Globus pallidus (tissue), 1 donor: ENCODE data around the gene KISS1R.
"Not testable (repeated sequence)": the region's sequence is repeated elsewhere in the genome, so short reads cannot be mapped to it uniquely, and the experiment has no call there.

ENCODE experiments used
- DNase-seq: peaks from one replicate; pipeline ENCODE4 v3.0.0-alpha.2; 2015; ENCODE audit warnings: low spot score

KISS1R gene

DNA sequence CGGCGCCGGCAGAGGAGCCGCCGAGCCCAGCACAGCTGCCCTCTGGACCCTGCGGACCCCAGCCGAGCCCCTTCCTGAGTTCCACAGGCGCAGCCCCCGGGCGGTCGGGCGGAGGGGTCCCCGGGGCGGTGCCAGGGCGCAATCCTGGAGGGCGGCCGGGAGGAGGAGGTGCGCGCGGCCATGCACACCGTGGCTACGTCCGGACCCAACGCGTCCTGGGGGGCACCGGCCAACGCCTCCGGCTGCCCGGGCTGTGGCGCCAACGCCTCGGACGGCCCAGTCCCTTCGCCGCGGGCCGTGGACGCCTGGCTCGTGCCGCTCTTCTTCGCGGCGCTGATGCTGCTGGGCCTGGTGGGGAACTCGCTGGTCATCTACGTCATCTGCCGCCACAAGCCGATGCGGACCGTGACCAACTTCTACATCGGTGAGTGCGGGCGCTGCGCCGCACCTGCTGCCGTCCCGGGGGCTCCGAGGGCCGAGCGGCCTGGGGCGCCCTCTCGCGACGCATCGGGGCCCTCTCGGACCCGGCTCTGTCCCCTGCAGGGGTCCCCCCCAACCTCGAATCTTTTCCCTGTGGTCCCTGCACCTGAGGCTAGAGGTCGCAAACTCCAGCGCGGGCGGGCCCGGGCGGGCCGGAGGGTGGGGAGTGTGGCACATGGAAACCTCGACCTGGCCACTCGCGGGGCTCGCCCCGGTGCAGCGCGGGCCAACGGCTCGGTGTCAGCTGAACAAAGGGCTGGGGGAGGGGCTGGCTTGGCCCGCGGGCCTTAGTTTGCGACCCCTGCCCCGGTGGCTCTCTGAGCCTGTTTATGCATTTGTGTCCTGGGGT lies at the start of gene KISS1R:
Gene KISS1R, plus strand, starts transcription at position 11 of the 829 bp plus-strand sequence. Its CDS starts 170 bp downstream, at position 181.
- no peak for DNase-seq

DNA sequence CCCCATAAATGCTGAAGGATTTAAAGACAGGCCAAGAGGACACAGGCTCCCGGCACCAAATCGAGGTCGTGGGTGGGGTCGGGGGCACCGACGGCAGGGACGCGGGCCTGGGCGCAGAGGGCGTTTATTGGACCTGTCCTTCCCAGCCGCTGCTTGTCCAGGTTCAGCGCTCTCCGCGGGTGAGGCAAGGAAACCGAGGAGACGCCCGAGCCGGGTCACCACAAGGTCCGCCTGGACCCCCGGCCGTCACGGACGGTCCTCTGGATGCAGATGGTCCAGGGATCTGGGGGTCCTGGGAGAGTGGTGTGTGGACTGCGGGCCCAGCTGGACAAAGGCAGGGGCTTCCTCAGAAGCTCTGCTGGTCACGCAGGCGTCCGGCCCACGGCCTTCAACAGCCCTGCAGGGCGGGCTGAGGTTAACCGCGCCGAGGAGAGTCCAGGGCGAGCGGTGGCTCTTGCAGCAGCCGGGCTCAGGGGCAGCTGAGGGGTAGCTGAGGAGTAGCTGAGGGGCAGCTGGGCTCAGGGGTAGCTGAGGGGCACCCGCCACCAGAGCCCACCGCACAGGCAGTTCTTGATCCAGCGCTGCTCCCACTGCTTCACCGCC lies 49.2 kb upstream of the KISS1R start:
- DNase-seq, result no peak

DNA sequence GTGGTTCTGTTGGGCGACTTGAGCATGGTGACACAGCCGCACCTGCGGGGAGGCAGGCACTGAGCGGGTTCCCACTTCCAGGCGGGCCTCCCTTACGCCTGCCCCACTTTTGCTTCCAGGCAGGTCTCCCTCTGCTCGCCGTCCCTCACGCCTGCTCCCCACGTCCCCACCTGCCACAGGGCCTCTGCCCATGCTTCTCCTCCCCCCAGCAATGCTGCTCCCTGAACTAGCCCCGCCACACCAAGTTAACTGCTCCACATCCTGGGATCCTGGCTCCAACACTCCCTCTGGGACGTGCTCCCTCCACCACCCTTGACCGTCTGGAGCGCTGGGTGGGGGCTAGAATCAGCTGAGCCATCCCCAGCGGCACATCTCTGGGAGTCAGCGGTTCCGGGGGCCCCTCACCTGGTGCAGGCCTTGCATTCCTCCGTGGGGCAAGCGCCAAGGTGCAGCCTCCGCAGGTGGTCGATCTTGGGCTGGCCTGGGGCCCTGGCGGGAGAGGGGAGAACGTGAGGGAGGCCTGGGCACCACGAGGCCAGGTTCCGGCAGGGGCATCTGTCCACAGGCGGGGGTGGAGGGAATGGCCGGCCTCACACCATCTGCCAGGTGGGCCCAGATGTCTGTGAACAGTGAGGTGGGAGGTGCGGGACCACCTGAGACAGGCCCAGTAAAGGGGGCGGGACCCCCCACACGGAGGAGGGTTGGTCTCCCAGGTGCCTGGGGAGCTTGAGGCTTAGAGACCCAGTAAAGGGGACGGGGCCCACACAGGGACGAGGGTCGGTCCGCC lies 48.5 kb upstream of the KISS1R start:
- DNase-seq, result no peak

DNA sequence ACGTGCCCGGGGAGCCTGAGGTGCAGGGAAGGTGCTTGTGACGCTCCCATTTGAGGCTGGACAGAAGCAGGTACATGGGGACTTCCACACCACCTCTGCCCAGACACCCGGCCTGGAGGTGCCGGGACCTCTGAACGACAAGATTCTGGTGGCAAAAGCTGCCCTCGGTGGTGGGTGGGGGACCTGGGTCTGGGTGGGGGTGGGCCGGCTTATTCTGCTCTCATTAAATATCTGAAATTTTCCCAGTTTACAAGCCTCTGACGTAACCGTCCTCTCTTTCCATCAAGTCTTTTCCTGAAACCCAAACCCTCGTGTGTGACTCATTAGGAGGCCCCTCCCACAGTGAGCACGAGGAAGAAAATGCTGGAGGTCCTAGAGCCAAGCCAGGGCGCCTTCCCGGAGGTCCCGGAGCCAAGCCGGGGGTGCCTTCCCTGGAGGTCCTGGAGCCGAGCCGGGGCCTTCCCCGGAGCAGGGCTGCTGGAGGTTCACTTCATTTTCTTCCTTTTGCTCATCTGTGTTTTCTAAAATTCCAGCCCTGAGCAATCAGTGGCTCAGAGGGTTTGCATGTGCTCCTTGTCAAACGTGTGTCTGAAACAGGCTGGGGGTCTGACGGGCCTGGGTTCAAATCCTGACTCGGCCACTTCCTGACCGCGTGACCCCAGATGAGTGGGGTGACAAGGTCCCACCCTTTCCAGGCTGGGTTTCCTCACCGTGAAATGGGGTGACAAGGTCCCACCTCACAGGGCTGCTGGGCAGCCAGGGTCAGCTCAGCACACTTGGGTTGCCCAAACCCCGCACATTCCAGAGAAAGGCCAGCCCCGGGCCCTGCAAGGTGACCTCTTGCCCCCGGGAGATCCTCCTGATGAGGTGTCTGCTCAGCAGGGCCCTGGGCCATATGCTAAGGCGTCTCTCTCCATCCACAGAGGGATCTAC lies 47.6 kb upstream of the KISS1R start:
- DNase-seq, result no peak

DNA sequence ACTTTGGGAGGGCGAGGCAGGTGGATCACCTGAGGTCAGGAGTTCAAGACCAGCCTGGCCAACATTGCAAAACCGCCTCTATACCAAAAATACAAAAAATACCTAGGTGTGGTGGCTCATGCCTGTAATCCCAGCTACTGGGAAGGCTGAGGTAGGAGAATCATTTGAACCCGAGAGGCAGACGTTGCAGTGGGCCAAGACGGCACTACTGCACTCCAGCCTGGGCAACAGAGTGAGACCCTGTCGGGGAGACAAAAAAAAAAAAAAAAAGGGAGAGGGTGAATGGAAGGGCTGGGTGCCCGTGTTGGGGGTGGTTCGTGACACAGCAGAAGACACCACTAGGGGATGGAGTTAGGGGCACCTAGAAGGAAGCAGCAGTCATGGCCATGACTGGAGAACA lies 46.8 kb upstream of the KISS1R start:
- DNase-seq, result no peak

DNA sequence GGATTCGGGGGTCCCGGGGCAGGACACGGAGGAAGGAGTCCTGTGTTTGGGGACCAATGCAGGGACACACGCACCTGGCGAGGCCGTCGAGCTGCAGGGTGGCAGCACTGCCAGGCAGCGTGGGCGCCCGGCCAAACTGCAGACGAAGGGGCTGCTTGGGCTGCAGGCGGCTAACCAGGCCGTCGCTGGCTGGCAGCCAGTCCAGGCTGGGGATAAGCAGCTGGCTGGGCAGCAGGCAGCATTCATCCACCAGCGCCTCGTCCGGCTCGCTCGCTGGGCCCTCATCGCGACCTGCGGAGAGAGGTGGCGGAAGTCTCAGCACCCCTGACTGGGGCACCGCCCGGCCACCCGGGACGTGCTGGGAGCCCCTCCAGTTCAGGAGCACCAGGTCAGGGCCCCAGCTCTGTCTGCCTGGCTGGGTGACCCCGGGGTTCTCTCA lies 46.2 kb upstream of the KISS1R start:
- DNase-seq, result no peak

DNA sequence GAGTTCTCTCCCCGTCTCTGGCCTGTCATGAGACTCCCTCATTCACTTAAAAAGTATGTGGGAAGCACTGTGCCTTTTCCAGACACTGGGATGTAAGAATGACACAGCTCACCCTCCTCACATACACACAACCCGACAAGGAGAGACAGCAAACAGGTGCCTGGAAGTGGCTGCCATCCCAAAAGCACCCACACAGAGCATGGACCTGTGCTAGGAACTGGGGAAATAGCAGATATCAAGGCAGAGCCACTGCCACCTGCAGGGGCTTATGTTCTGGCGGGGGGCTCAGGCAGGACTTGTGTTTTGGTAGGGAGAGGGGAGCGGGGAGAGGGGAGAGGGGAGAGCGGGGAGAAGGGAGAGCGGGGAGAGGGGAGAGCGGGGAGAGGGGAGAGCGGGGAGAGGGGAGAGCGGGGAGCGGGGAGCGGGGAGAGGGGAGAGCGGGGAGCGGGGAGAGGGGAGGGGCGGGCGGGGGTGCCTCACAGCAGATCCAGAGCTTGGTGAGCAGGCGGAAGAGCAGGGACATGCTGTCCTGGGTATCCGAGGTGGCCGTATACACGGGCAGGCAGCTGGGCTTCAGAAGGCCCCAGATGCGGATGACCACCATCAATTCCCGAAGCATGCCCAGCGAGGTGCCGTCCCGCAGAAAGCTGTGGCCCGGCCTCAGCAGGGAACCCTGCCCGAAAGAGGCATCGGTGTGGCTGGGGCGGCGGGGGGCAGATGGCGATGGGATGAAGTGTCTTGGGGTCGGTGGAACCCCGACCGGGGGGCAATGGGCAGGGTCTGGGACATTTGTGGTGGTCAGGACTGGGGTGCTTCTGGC lies 45.5 kb upstream of the KISS1R start:
- DNase-seq, result no peak

DNA sequence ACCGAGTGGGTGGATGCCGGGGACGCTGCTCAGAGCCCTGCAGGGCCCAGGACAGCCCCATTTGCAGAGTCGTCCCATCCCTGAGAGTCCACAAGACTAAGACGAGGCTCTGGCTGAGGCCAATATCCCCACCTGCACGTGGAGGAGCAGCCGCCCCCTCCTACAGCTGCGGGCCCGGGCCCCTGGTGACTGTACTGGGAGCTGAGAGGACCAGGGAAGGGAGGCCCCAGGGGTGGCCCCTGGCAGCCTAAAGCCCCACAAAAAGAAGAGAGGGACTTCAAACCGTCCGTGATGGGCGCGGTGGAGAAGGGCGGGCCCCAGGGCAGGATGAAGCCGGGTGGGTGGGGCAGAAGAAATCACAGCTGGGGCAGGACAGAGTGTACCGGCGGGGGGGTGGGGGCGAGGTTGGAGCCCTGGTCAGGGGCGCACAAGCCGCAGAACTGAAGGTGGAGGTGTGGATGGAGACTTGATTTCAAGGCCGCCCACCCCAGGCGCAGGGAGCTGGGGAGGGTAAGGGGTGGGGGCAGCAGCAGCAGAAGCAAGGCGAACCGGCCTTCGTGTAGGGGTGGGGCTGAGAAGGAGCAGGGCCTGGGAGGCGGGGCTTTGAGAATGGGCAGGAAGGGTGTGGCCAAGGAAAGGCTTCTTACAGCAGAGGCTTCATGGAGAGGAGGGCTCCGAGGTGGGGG lies 44.7 kb upstream of the KISS1R start:
- no peak for DNase-seq

DNA sequence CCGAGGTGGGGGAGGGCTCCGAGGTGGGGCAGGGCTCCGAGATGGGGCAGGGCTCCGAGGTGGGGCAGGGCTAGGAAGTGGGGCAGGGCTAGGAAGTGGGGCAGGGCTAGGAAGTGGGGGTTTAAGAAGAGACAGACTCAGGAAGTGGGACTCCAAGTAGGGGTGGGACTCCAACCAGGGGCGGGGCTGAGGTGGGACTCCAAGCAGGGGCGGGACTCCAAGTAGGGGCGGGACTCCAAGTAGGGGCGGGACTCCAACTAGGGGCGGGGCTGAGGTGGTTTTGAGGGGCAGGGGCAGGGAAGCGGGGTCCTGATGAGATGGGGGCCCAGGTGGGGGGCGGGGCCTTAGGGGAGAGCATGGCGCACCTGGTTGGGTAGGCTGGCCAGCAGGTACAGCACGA lies 44.0 kb upstream of the KISS1R start:
- DNase-seq, result no peak

DNA sequence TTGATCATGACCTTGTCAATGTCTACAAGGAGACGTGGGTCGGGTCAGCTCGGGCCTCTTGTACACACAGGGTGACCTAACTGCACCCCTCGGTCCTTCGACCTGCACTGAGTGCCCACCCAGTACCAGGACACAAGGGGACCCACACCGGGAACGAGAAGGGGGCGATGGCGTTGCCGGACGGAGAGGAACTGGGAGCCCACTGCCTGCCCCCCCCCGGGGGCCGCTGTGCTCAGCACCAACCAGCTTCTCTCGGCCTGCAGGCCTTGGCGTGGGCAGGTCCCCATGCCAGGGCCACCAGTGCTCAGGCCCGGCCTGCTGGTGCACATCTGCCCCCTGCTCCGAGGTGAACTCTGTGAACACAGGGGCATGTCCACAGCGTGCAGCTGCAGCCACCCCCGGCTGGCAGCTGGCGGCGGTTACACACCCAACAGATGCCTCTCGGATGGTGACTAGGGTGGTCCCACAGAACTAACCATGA lies 43.5 kb upstream of the KISS1R start:
- no peak for DNase-seq

DNA sequence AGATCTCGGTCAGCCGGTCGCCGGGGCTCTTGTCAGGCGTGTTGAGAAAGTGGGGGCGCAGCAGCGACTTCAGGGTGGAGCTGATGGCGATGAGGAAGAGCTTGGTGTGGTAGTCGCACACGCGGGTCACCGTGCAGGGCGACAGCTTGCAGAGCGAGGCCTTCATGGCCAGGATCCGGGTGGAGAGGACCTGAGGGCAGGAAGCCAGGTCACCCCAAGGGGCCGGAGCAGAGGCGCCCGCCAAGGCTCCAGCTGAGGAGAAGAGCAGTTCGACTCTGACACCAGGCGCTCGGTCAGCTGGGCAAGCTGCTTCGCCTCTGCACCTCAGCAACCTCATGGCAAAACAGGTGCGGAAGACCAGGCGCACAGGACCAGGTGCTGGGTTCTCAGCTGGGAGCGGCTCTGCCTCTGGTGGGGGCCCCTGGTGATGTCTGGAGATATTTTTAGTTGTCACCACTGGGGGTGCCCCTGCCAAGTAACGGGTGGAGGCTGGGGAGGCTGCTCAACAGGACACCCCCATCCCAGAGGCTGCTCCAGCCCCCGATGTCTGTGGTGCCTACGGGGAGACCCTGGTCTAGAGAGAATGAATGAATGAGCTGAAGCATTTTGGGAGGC lies 41.8 kb upstream of the KISS1R start:
- no peak for DNase-seq

DNA sequence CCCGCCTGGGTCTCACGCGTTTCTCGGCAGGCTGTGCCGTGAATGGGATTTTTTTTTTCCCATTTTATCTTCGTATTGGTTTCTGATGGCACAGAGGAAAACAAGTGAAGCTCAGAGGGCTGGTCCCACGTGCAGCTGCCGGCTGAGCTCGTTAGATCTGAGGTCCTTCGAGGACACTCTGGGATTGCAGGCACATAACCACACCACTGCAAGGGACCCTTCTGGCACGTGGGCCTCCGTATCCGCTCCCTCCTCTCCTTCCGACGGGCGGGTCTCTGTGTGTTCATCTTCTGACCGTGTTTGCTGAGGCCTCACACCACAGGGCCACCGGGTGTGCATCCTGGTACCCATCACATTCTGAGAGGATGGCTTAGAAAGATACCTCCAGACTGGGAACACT lies 41.0 kb upstream of the KISS1R start:
- DNase-seq, result no peak

DNA sequence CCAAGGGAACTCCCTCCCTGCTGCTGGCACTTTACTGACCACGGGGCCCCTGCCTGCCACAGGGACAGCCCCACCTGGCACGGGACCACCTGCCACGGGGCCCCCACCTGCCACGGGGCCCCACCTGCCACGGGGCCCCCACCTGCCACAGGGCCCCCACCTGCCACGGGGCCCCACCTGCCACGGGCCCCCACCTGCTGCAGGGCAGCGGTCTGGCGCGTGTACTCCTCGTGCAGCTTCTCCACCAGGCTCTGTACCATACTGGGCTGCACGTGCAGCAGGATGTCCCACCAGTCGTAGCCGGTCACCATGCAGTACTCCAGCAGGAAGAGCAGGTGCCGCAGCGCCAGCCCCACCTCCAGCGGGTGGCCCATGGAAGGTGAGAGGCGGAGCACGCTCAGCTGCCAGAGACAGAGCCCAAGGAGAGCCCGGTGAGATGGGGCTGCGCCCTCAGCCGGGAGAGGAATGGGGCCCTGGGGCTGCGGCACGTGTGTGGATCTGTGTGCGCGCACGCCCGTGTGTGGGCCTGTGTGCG lies 40.3 kb upstream of the KISS1R start:
- DNase-seq, result no peak

DNA sequence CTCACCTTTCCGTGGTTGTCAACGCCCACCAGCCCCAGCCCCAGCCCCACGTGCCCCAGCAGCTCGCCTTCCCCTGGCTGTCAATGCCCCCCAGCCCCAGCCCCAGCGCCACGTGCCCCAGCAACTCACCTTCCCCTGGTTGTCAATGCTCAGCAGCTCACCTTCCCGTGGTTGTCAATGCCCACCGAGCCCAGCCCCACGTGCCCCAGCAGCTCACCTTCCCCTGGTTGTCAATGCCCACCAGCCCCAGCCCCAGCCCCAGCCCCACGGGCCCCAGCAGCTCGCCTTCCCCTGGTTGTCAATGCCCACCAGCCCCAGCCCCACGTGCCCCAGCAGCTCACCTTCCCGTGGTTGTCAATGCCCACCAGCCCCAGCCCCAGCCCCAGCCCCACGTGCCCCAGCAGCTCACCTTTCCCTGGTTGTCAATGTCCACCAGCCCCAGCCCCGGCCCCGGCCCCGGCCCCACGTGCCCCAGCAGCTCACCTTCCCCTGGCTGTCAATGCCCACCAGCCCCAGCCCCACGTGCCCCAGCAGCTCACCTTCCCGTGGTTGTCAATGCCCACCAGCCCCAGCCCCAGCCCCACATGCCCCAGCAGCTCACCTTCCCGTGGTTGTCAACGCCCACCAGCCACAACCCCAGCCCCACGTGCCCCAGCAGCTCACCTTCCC lies 39.0 kb upstream of the KISS1R start:
- DNase-seq, result not testable (repeated sequence)

DNA sequence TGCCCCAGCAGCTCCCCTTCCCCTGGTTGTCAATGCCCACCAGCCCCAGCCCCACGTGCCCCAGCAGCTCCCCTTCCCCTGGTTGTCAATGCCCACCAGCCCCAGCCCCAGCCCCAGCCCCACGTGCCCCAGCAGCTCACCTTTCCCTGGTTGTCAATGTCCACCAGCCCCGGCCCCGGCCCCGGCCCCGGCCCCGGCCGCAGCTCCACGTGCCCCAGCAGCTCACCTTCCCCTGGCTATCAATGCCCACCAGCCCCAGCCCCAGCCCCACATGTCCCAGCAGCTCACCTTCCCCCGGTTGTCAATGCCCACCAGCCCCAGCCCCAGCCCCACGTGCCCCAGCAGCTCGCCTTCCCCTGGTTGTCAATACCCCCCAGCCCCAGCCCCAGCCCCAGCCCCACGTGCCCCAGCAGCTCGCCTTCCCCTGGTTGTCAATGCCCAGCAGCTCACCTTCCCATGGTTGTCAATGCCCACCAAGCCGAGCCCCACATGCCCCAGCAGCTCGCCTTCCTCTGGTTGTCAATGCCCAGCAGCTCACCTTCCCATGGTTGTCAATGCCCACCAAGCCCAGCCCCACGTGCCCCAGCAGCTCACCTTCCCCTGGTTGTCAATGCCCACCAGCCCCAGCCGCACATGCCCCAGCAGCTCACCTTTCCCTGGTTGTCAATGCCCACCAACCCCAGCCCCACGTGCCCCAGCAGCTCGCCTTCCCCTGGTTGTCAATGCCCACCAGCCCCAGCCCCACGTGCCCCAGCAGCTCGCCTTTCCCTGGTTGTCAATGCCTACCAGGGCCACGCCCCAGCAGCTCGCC lies 38.2 kb upstream of the KISS1R start:
- not testable (repeated sequence) for DNase-seq

DNA sequence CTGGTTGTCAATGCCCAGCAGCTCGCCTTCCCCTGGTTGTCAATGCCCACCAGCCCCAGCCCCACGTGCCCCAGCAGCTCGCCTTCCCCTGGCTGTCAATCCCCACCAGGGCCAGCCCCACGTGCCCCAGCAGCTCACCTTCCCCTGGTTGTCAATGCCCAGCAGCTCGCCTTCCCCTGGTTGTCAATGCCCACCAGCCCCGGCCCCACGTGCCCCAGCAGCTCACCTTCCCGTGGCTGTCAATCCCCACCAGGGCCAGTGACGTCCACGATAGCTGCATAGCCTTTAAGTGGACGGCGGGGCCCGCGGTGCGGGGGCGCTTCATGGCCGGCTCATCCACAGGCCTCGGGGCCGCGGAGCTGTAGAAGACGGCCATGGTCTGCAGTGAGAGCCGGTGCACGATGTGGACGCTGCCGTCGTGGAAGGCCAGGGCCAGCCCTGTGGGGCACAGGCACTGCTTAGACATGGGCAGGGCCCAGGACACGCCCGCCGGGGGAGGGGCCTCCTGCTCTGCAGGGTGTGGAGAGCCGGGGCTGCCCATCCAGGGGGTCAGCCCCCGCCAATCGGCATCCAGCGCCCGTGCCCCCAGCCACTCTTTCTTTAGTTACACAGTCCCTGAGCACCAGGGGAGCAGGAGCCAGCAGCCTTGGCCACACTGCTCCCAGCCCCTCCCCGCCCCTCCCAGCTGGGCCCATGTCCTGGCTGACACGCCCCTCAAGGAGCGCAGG lies 37.3 kb upstream of the KISS1R start:
- no peak for DNase-seq

DNA sequence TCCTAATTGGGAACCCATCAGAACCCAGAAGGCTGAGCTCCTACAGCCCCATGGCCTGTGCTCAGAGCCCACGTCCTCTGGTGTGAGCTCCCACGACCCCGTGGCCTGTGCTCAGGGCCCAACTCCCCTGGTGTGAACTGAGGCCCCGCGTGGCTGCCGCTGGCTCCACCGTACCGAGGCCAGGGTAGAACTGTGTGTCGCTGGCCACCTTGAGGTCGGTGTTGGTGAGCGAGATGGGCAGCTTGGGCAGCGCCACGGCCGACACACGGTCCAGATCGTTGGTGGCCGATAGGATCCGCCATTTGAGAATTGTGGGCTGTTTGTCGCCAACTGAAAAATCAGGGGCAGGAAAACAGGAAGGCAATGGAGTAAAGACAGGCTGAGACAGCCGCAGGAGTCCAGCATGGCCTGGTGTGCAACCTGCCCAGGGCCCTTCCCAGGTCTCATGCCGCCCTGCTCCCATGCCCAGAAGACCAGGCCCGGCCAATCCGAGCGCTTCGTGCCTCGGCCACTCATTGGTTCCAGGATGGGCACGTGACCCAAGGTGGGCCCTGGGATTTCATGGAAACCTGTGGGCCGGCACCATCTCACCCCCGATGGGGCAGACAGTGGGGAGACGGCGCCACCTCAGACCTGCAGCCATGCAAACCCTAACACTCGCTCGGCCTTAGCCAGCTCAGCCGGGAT lies 35.6 kb upstream of the KISS1R start:
- no peak for DNase-seq
